ENCODE data around the gene CCDC134.

Gene CCDC134

DNA sequence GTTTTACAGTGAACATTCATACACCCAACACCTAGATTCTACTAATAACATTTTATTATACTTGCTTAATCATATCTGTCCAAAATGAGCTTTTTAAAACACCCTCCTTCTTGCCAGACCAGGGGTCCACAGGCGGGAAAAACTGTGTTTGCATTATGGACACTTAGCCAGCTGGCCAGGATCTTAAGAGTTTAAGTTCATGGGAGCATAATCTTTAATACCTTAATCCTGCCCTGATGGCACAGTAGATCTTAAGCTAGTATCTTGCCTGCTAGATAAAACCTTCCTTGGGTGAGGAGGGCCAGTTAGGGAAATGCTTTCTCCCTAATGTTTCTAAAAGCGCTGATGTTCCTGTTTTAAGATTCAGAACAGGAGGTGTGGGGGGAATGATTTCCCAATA lies 13.1 kb upstream of the CCDC134 start:
- no peak overlapping the region for H3K27ac ChIP-seq (ENCODE audit: low read length)
- H3K36me3 ChIP-seq (ENCODE audit: control insufficient read depth in 2 of 2, insufficient read depth in 2 of 2, low read length in 2 of 2) = no peaks in the 10 kb centered on the region
- H3K9me3 ChIP-seq (ENCODE audit: control insufficient read depth in 2 of 2, low read length in 2 of 2) = no peaks in the 10 kb centered on the region
- H3K9ac ChIP-seq (ENCODE audit: low read length in 2 of 2) = no peak overlapping the region
- H3K27me3 ChIP-seq (ENCODE audit: control insufficient read depth in 1 of 2, insufficient read depth in 2 of 2, low read length in 2 of 2) = peaks cover 0 to 6% of the 10 kb centered on the region in 2 donors
- no peak overlapping the region for H3K4me3 ChIP-seq (ENCODE audit: low read length in 2 of 2)
- no peaks in the 10 kb centered on the region for H3K4me1 ChIP-seq (ENCODE audit: control insufficient read depth, insufficient read depth, low read length)

DNA sequence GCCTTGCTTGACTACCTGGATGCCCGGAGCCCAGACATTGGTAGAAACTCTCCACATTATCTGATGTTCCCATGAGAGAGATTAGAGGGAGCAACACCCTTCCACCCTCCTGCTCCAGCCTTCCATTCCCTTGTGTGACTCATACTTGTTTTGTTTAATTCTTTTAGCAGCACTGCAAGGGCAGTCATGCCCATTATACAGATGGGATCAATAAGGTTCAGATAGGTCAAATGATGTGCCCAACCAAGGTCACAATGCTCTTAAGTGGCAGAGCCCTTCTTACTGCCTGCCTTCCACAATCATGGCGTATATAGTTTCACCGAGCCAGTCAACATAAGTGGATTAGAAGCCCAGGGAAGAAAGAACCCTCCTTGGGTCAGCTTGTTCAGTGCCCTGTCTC lies 6.6 kb upstream of the CCDC134 start:
- no peaks in the 10 kb centered on the region for H3K36me3 ChIP-seq (ENCODE audit: control insufficient read depth in 2 of 2, insufficient read depth in 2 of 2, low read length in 2 of 2)
- no peaks in the 10 kb centered on the region for H3K9me3 ChIP-seq (ENCODE audit: control insufficient read depth in 2 of 2, low read length in 2 of 2)

DNA sequence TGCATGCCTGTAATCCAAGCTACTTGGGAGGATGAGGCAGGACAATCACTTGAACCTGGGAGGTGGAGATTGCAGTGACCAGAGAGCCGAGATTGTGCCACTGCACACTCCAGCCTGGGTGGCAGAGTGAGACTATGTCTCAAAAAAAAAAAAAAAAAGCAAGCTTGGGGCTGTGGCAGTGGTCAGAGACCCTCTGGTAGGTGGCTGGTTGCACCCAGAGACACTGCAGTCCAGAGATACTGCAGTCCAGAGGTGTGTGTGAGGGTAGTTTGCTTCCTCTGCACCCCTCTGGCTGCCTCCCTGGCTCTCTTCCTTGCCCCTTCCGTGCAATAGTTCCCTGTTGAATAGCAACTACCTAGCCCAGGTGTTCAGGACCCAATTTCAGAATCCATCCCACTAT lies 1.7 kb upstream of the CCDC134 start:
- no peaks in the 10 kb centered on the region for H3K27me3 ChIP-seq (ENCODE audit: control insufficient read depth in 1 of 2, insufficient read depth in 2 of 2, low read length in 2 of 2)
- H3K4me1 ChIP-seq (ENCODE audit: control insufficient read depth, insufficient read depth, low read length) = peaks cover 19% of the 10 kb centered on the region
- no peak overlapping the region for H3K4me3 ChIP-seq (ENCODE audit: low read length in 2 of 2)
- no peak overlapping the region for H3K9ac ChIP-seq (ENCODE audit: low read length in 2 of 2)
- H3K9me3 ChIP-seq (ENCODE audit: control insufficient read depth in 2 of 2, low read length in 2 of 2) = no peaks in the 10 kb centered on the region
- H3K36me3 ChIP-seq (ENCODE audit: control insufficient read depth in 2 of 2, insufficient read depth in 2 of 2, low read length in 2 of 2) = no peaks in the 10 kb centered on the region
- peak overlapping the region; percentile 97 for H3K27ac ChIP-seq (ENCODE audit: low read length)

More for the DNA sequence above, 6.6 kb upstream of the CCDC134 start:
- Histone ChIP-seq H3K9ac (ENCODE audit: low read length in 2 of 2) (no peak overlapping the region), H3K27me3 (ENCODE audit: control insufficient read depth in 1 of 2, insufficient read depth in 2 of 2, low read length in 2 of 2) (peaks cover 0 to 4% of the 10 kb centered on the region in 2 donors), H3K4me1 (ENCODE audit: control insufficient read depth, insufficient read depth, low read length) (no peaks in the 10 kb centered on the region), H3K27ac (ENCODE audit: low read length) (no peak overlapping the region), H3K4me3 (ENCODE audit: low read length in 2 of 2) (no peak overlapping the region)

GRCh38 chr22:41799486-41800347 lies 762 bp upstream of the CCDC134 start:
- Histone ChIP-seq H3K4me3 (ENCODE audit: low read length in 2 of 2) (peak overlapping the region; percentile 95 to 99), H3K9ac (ENCODE audit: low read length in 2 of 2) (peak overlapping the region; percentile 85 to 89), H3K27me3 (ENCODE audit: control insufficient read depth in 1 of 2, insufficient read depth in 2 of 2, low read length in 2 of 2) (no peaks in the 10 kb centered on the region), H3K9me3 (ENCODE audit: control insufficient read depth in 2 of 2, low read length in 2 of 2) (no peaks in the 10 kb centered on the region), H3K27ac (ENCODE audit: low read length) (peak overlapping the region; percentile 97), H3K4me1 (ENCODE audit: control insufficient read depth, insufficient read depth, low read length) (peaks cover 19% of the 10 kb centered on the region), H3K36me3 (ENCODE audit: control insufficient read depth in 2 of 2, insufficient read depth in 2 of 2, low read length in 2 of 2) (no peaks in the 10 kb centered on the region)

GRCh38 chr22:41801147-41801819 lies 804 bp downstream of the CCDC134 start:
- peak overlapping the region; percentile 97 for H3K27ac ChIP-seq (ENCODE audit: low read length)
- H3K36me3 ChIP-seq (ENCODE audit: control insufficient read depth in 2 of 2, insufficient read depth in 2 of 2, low read length in 2 of 2) = no peaks in the 10 kb centered on the region
- H3K4me1 ChIP-seq (ENCODE audit: control insufficient read depth, insufficient read depth, low read length) = peaks cover 19% of the 10 kb centered on the region
- H3K9me3 ChIP-seq (ENCODE audit: control insufficient read depth in 2 of 2, low read length in 2 of 2) = no peaks in the 10 kb centered on the region
- peak overlapping the region; percentile 95 to 99 for H3K4me3 ChIP-seq (ENCODE audit: low read length in 2 of 2)
- H3K27me3 ChIP-seq (ENCODE audit: control insufficient read depth in 1 of 2, insufficient read depth in 2 of 2, low read length in 2 of 2) = no peaks in the 10 kb centered on the region
- peak overlapping the region; percentile 85 to 87 for H3K9ac ChIP-seq (ENCODE audit: low read length in 2 of 2)

DNA sequence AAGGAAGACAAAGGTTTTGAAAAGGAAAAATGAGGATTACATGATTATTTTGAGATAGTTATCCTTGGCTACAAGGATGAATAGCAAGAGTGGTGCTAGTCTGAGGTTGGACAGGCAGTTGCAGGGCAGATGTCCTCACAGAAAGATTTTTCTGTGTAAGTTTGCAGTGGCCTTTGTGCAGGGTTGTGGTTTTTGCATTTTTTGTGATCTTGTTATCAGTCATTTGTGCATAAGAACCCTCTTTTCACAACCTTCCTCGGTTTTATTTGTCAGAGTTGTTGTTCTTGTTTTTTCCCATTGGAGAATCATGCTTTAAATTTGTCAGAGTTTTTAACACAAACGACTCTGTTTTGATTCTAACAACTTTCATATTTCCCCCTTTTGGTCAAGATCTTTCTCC lies 1.4 kb downstream of the CCDC134 start:
- H3K4me1 ChIP-seq (ENCODE audit: control insufficient read depth, insufficient read depth, low read length) = peaks cover 19% of the 10 kb centered on the region
- H3K9me3 ChIP-seq (ENCODE audit: control insufficient read depth in 2 of 2, low read length in 2 of 2) = no peaks in the 10 kb centered on the region
- peak overlapping the region in 1 of 2 donors; percentile 85 for H3K9ac ChIP-seq (ENCODE audit: low read length in 2 of 2)
- no peaks in the 10 kb centered on the region for H3K27me3 ChIP-seq (ENCODE audit: control insufficient read depth in 1 of 2, insufficient read depth in 2 of 2, low read length in 2 of 2)
- peak overlapping the region in 1 of 2 donors; percentile 95 for H3K4me3 ChIP-seq (ENCODE audit: low read length in 2 of 2)
- H3K36me3 ChIP-seq (ENCODE audit: control insufficient read depth in 2 of 2, insufficient read depth in 2 of 2, low read length in 2 of 2) = no peaks in the 10 kb centered on the region
- no peak overlapping the region for H3K27ac ChIP-seq (ENCODE audit: low read length)

GRCh38 chr22:41805639-41806038 lies 5.2 kb downstream of the CCDC134 start:
- H3K36me3 ChIP-seq (ENCODE audit: control insufficient read depth in 2 of 2, insufficient read depth in 2 of 2, low read length in 2 of 2) = peaks cover 0 to 12% of the 10 kb centered on the region in 2 donors
- no peak overlapping the region for H3K4me3 ChIP-seq (ENCODE audit: low read length in 2 of 2)
- no peak overlapping the region for H3K27ac ChIP-seq (ENCODE audit: low read length)
- peaks cover 7% of the 10 kb centered on the region for H3K4me1 ChIP-seq (ENCODE audit: control insufficient read depth, insufficient read depth, low read length)
- no peaks in the 10 kb centered on the region for H3K9me3 ChIP-seq (ENCODE audit: control insufficient read depth in 2 of 2, low read length in 2 of 2)
- H3K9ac ChIP-seq (ENCODE audit: low read length in 2 of 2) = no peak overlapping the region
- H3K27me3 ChIP-seq (ENCODE audit: control insufficient read depth in 1 of 2, insufficient read depth in 2 of 2, low read length in 2 of 2) = no peaks in the 10 kb centered on the region

GRCh38 chr22:41808400-41808799 lies 7.9 kb downstream of the CCDC134 start:
- H3K36me3 ChIP-seq (ENCODE audit: control insufficient read depth in 2 of 2, insufficient read depth in 2 of 2, low read length in 2 of 2) = peaks cover 0 to 16% of the 10 kb centered on the region in 2 donors
- H3K27me3 ChIP-seq (ENCODE audit: control insufficient read depth in 1 of 2, insufficient read depth in 2 of 2, low read length in 2 of 2) = no peaks in the 10 kb centered on the region
- no peak overlapping the region for H3K27ac ChIP-seq (ENCODE audit: low read length)
- no peaks in the 10 kb centered on the region for H3K9me3 ChIP-seq (ENCODE audit: control insufficient read depth in 2 of 2, low read length in 2 of 2)
- H3K4me3 ChIP-seq (ENCODE audit: low read length in 2 of 2) = no peak overlapping the region
- H3K4me1 ChIP-seq (ENCODE audit: control insufficient read depth, insufficient read depth, low read length) = no peaks in the 10 kb centered on the region
- no peak overlapping the region for H3K9ac ChIP-seq (ENCODE audit: low read length in 2 of 2)

DNA sequence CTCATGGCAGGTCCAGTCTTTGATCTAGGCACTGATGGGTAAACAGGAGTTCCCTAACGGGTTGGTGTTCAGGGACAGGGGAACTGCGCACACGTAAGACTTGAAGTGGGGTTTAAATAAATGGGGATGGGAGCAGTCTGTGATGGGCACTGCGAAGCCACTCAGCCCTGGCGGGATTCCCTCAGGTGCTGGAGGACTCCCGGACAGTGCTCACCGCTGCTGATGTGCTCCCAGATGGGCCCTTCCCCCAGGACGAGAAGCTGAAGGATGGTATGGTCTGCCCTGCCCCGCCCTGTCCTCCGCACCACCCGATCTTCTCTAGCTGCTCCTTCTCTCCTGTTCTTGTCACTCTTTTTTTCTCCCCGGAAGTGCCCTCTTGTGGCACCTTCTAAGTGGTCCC lies 9.5 kb downstream of the CCDC134 start:
- H3K4me1 ChIP-seq (ENCODE audit: control insufficient read depth, insufficient read depth, low read length) = no peaks in the 10 kb centered on the region

GRCh38 chr22:41812805-41813545 lies 12.5 kb downstream of the CCDC134 start:
- H3K4me3 ChIP-seq (ENCODE audit: low read length in 2 of 2) = no peak overlapping the region
- H3K9ac ChIP-seq (ENCODE audit: low read length in 2 of 2) = no peak overlapping the region
- H3K27ac ChIP-seq (ENCODE audit: low read length) = no peak overlapping the region
- H3K9me3 ChIP-seq (ENCODE audit: control insufficient read depth in 2 of 2, low read length in 2 of 2) = no peaks in the 10 kb centered on the region
- no peaks in the 10 kb centered on the region for H3K4me1 ChIP-seq (ENCODE audit: control insufficient read depth, insufficient read depth, low read length)
- peaks cover 4 to 29% of the 10 kb centered on the region in 2 donors for H3K36me3 ChIP-seq (ENCODE audit: control insufficient read depth in 2 of 2, insufficient read depth in 2 of 2, low read length in 2 of 2)
- no peaks in the 10 kb centered on the region for H3K27me3 ChIP-seq (ENCODE audit: control insufficient read depth in 1 of 2, insufficient read depth in 2 of 2, low read length in 2 of 2)

More for the DNA sequence above, 9.5 kb downstream of the CCDC134 start:
- Histone ChIP-seq H3K27ac (ENCODE audit: low read length) (no peak overlapping the region), H3K36me3 (ENCODE audit: control insufficient read depth in 2 of 2, insufficient read depth in 2 of 2, low read length in 2 of 2) (peaks cover 0 to 23% of the 10 kb centered on the region in 2 donors), H3K9me3 (ENCODE audit: control insufficient read depth in 2 of 2, low read length in 2 of 2) (no peaks in the 10 kb centered on the region), H3K9ac (ENCODE audit: low read length in 2 of 2) (no peak overlapping the region), H3K27me3 (ENCODE audit: control insufficient read depth in 1 of 2, insufficient read depth in 2 of 2, low read length in 2 of 2) (no peaks in the 10 kb centered on the region), H3K4me3 (ENCODE audit: low read length in 2 of 2) (no peak overlapping the region)

All from stomach smooth muscle (tissue), 2 donors.